Caco-2 (cell line): ENCODE measurements around the gene TMEM132A. TPM values are rescaled to one million over a fixed set of nuclear protein-coding genes. Genes with fewer than 3 reads are reported as not detected.
A peak's percentile ranks its signal among the peaks of the same experiment; 100 is the strongest.

Source experiments
- BruUV-seq: library from RNA; stranded (reverse); fragments of 400-500 nt; replicated peaks from 2 replicates; lab custom pipeline; 2021; lab: Mats Ljungman, UMichigan
- CTCF ChIA-PET: fragments of 300-600 bp; sonication (Branson Sonifier 250); formaldehyde crosslinking; loops from one replicate; lab custom pipeline; 2022; ENCODE audit warnings: antibody characterized with exemption; lab: Charles Lee
- POLR2A ChIA-PET: fragments of 300-600 bp; sonication (Branson Sonifier 250); formaldehyde crosslinking; loops from one replicate; lab custom pipeline; 2022; ENCODE audit warnings: antibody characterized with exemption; lab: Charles Lee
- DNase-seq, 2 experiments: peaks; one replicate each; pipeline versions ENCODE4 v3.0.0 to v3.0.0-alpha.2; 2020 to 2022
- H3K27me3 ChIP-seq: replicated peaks from 2 replicates; pipeline ENCODE4 v1.6.0; 2011; ENCODE audit warnings: low read length; ENCODE audit not compliant: control insufficient read depth, insufficient read depth
- H3K36me3 ChIP-seq: 2 replicates; pipeline ENCODE4 v1.5.1; 2011; ENCODE audit warnings: low read length; ENCODE audit not compliant: control insufficient read depth, insufficient read depth
- H3K4me1 ChIP-seq: fragments of 250-450 bp; sonication (Bioruptor Pico); 2 replicates; pipeline ENCODE4 v1.5.1; 2020; ENCODE audit warnings: mild to moderate bottlenecking
- H3K4me3 ChIP-seq: 2 replicates; pipeline ENCODE4 v1.5.1; 2011; ENCODE audit warnings: low read depth, mild to moderate bottlenecking, control low read depth, low read length
- H3K9me3 ChIP-seq: fragments of 250-450 bp; sonication (Bioruptor Pico); 2 replicates; pipeline ENCODE4 v1.5.1; 2020; ENCODE audit warnings: mild to moderate bottlenecking, moderate library complexity
- H3K27ac Mint-ChIP-seq: one replicate; pipeline ENCODE4 v1.8.0; 2022; ENCODE audit warnings: mixed read lengths; ENCODE audit not compliant: unreplicated experiment
- H3K27me3 Mint-ChIP-seq: one replicate; pipeline ENCODE4 v1.8.0; 2022; ENCODE audit warnings: mixed read lengths; ENCODE audit not compliant: insufficient read depth, unreplicated experiment
- H3K36me3 Mint-ChIP-seq: one replicate; pipeline ENCODE4 v1.8.0; 2022; ENCODE audit warnings: mild to moderate bottlenecking, mixed read lengths; ENCODE audit not compliant: insufficient read depth, unreplicated experiment
- H3K4me1 Mint-ChIP-seq: one replicate; pipeline ENCODE4 v1.8.0; 2022; ENCODE audit warnings: low read depth, mixed read lengths; ENCODE audit not compliant: unreplicated experiment
- H3K4me3 Mint-ChIP-seq: one replicate; pipeline ENCODE4 v1.8.0; 2022; ENCODE audit warnings: mild to moderate bottlenecking, moderate library complexity, mixed read lengths; ENCODE audit not compliant: unreplicated experiment
- H3K9me3 Mint-ChIP-seq: one replicate; pipeline ENCODE4 v1.8.0; 2022; ENCODE audit warnings: mixed read lengths; ENCODE audit not compliant: unreplicated experiment
- intact Hi-C: fragments of 100-400 bp; cut with micrococcal nuclease; formaldehyde crosslinking; loops from one replicate; pipeline ENCODE4 v1.10.0; 2022; ENCODE audit not compliant: unreplicated experiment
- total RNA-seq: library from RNA; stranded (reverse); gene quantifications from 2 replicates; pipeline ENCODE4 v1.2.3, GENCODE V29; 2022
- TF ChIP-seq, protein P1 (sequence below), 2 experiments: fragments of 200-600 bp in 1 of 2; IDR thresholded peaks; 1 replicate in 1 of 2; 2 replicates in 1 of 2; pipeline versions ENCODE4 v1.5.1 to v1.8.0; 2011 to 2022; ENCODE audit warnings: antibody characterized with exemption in 1 of 2, control low read depth in 1 of 2, inconsistent platforms in 1 of 2, low read depth in 1 of 2, low read length in 1 of 2, mild to moderate bottlenecking in 1 of 2, moderate library complexity in 1 of 2; ENCODE audit not compliant: insufficient read depth in 1 of 2, severe bottlenecking in 1 of 2, unreplicated experiment in 1 of 2

Gene TMEM132A
- total RNA-seq, 1 experiment from 2014 or later = 97.3 TPM

DNA sequence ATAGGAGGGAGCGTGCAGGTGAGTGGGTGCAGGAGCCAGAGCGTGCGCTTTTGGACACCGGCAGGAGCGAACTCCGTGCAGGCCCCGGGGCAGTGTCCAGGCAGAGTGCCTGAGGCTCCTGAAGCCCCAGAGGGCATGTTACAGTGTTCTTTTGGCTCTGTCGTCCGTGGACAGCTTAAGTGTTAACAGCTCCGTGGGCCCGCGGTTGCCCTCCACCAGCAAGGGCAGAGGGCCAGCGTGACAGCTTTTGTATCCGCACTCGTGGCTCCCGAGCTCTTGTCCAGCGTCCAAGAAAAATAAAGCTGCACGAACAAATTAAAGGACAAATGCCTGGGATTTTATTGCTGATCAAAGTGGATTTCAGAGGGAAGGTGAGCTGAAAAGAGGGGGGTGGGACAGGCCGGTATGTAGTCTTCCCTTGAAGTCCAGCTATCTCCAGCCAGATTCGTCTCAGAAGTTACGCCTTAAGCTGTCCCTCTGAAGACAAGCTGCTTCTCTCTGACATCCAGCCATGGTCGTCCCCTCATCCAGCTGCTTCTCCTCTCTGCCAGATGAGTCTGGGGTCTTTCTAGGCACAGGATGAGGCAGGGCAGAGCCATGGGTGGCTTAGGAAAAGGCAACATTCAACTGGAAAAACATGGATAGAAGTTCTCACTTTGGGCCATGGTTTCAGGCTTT lies 11.3 kb upstream of the TMEM132A start:
- peak overlapping the region; percentile 92 for H3K4me3 Mint-ChIP-seq
- H3K9me3 Mint-ChIP-seq = no peaks in the 10 kb centered on the region
- no TSS peak for BruUV-seq
- peaks cover 3% of the 10 kb centered on the region for H3K27me3 Mint-ChIP-seq
- peaks cover 7% of the 10 kb centered on the region for H3K4me1 Mint-ChIP-seq
- peak in 1 of 2 experiments; percentile 30 for DNase-seq
- TF ChIP-seq, protein P1, sequence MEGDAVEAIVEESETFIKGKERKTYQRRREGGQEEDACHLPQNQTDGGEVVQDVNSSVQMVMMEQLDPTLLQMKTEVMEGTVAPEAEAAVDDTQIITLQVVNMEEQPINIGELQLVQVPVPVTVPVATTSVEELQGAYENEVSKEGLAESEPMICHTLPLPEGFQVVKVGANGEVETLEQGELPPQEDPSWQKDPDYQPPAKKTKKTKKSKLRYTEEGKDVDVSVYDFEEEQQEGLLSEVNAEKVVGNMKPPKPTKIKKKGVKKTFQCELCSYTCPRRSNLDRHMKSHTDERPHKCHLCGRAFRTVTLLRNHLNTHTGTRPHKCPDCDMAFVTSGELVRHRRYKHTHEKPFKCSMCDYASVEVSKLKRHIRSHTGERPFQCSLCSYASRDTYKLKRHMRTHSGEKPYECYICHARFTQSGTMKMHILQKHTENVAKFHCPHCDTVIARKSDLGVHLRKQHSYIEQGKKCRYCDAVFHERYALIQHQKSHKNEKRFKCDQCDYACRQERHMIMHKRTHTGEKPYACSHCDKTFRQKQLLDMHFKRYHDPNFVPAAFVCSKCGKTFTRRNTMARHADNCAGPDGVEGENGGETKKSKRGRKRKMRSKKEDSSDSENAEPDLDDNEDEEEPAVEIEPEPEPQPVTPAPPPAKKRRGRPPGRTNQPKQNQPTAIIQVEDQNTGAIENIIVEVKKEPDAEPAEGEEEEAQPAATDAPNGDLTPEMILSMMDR (IDR thresholded peaks at IDR 0.05; ENCODE audit: insufficient read depth in 1 of 2, low read depth in 1 of 2, low read length in 1 of 2, severe bottlenecking in 1 of 2, unreplicated experiment in 1 of 2) = no peak
- H3K9me3 ChIP-seq = no peaks in the 10 kb centered on the region
- CTCF ChIA-PET = interaction anchor here (0.7 to 1.5 kb wide), 5 partner anchors 7 to 213 kb away, joined by 3 to 10 read pairs (median 5); no protein-coding TSS in a partner anchor
- H3K4me3 ChIP-seq = no peak overlapping the region; the same call in 1 of the 2 replicates
- no peaks in the 10 kb centered on the region for H3K27me3 ChIP-seq
- H3K36me3 Mint-ChIP-seq = peaks cover 7% of the 10 kb centered on the region
- H3K4me1 ChIP-seq = peaks cover 16% of the 10 kb centered on the region
- no peaks in the 10 kb centered on the region for H3K36me3 ChIP-seq
- intact Hi-C loops = no loop called here
- H3K27ac Mint-ChIP-seq = peak overlapping the region; percentile 91
- POLR2A ChIA-PET = interaction anchor here (0.8 to 1.3 kb wide), 5 partner anchors 8 to 255 kb away, joined by 3 to 12 read pairs (median 3); partner anchors contain the start of genes TMEM132A and VPS37C

DNA sequence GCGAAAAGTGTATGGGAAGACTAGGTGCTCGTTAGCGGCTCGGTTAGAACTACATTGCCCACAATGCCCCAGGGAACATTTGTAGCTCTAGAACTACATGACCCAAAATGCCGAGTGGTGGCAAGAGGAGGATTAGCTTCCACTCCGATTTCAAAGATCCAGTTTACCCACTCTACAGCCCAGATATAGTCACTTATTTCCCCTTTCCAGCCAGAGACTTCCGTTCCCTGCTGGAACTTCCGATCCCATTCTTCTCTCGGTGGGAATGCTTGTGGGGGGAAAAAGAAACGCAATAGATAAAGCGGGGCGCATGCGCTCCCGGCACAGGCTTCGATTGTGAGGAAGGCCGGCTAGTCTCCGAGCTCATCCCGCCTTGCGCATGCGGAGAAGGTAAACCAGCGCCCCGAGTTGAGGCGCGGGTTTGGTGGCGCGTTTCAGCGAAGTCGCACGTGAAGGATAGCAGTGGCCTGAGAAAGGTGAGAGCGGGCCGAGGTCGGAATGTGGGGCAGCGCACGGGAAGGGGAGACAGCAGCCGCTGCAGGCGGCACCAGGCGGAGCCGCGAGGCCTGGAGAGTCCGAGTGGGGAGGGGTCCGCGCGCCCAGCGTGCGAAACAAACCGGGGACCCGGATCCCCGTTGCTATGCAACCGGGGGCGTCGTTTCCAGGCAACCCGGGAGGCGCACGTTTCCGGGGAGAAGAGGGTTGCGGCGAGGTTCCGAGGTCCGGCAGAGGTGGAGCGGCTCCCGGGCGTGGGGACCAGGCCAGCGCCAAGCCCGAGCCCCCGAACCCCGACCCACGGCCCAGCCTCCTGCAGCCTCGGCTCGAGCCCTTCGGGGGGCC lies 10.2 kb upstream of the TMEM132A start, which contains the start of gene TMEM109:
TSS of gene TMEM109 (plus strand) at position 366 of the 840 bp plus-strand sequence. CDS start 5,536 bp downstream, outside the sequence.
- no peaks in the 10 kb centered on the region for H3K9me3 ChIP-seq
- peaks cover 3% of the 10 kb centered on the region for H3K27me3 Mint-ChIP-seq
- peaks cover 7% of the 10 kb centered on the region for H3K36me3 Mint-ChIP-seq
- H3K27me3 ChIP-seq = no peaks in the 10 kb centered on the region
- H3K9me3 Mint-ChIP-seq = no peaks in the 10 kb centered on the region
- peaks cover 26% of the 10 kb centered on the region for H3K4me1 ChIP-seq
- peak; percentile 89 to 92 for DNase-seq
- peak within 1 kb of the TSS; percentile 92 for H3K4me3 Mint-ChIP-seq
- peak within 1 kb of the TSS; percentile 77 for H3K4me3 ChIP-seq
- no TSS peak for BruUV-seq
- POLR2A ChIA-PET = interaction anchor here (0.6 to 1.3 kb wide), 7 partner anchors 9 to 254 kb away, joined by 3 to 12 read pairs (median 3); partner anchors contain the start of genes TMEM132A and VPS37C
- CTCF ChIA-PET = interaction anchor here (0.6 to 1.5 kb wide), 8 partner anchors 9 to 380 kb away, joined by 3 to 10 read pairs (median 4); no protein-coding TSS in a partner anchor
- H3K36me3 ChIP-seq = no peaks in the 10 kb centered on the region
- TF ChIP-seq, protein P1 (IDR thresholded peaks at IDR 0.05; ENCODE audit: insufficient read depth in 1 of 2, low read depth in 1 of 2, low read length in 1 of 2, severe bottlenecking in 1 of 2, unreplicated experiment in 1 of 2) = no peak
- H3K27ac Mint-ChIP-seq = peak within 1 kb of the TSS; percentile 91
- intact Hi-C loops = loop anchor here (1.0 kb wide), 1 partner anchor 10 kb away; the partner anchor contains the start of gene TMEM132A
- peaks cover 7% of the 10 kb centered on the region for H3K4me1 Mint-ChIP-seq
